ENCODE data around the gene TRMT1L.
A peak's percentile ranks its signal among the peaks of the same experiment; 100 is the strongest.

TRMT1L gene

GRCh38 chr1:185144233-185144632 is 12.5 kb downstream of the TRMT1L start:
- Histone ChIP-seq H2BK120ac (ENCODE audit: low read depth, low read length) (no peak overlapping the region), H2AK5ac (ENCODE audit: low read length, severe bottlenecking) (no peak overlapping the region), H3K4me2 (ENCODE audit: low read length, poor library complexity, severe bottlenecking) (no peak overlapping the region), H3K4me3 (ENCODE audit: insufficient read depth in 1 of 2, low read depth in 1 of 2, low read length in 2 of 2) (no peak overlapping the region), H3K9me3 (ENCODE audit: control insufficient read depth, low read length) (no peaks in the 10 kb centered on the region), H3K36me3 (ENCODE audit: control insufficient read depth in 1 of 2, insufficient read depth in 2 of 2, low read depth in 1 of 2, low read length in 2 of 2) (peaks cover 2 to 84% of the 10 kb centered on the region in 2 experiments), H4K91ac (ENCODE audit: low read length) (no peak overlapping the region), H3K14ac (ENCODE audit: low read length in 2 of 2) (no peak overlapping the region), H2BK5ac (ENCODE audit: low read depth, low read length, poor library complexity, severe bottlenecking) (no peak overlapping the region), H3K9ac (ENCODE audit: low read length) (no peak overlapping the region), H3K79me1 (replicated peaks; ENCODE audit: low read length, poor library complexity, severe bottlenecking) (no peaks in the 10 kb centered on the region), H2BK15ac (ENCODE audit: low read depth, poor library complexity, severe bottlenecking) (no peak overlapping the region), H3K23ac (ENCODE audit: low read length in 2 of 2) (no peak overlapping the region), H3K27me3 (ENCODE audit: control insufficient read depth in 1 of 2, insufficient read depth in 1 of 2, low read length in 2 of 2) (no peaks in the 10 kb centered on the region), H4K8ac (ENCODE audit: low read length) (no peak overlapping the region), H3K4ac (ENCODE audit: low read depth in 1 of 2, low read length in 2 of 2) (no peak overlapping the region), H2AFZ (ENCODE audit: low read depth, low read length) (no peak overlapping the region), H3K4me1 (ENCODE audit: control insufficient read depth, insufficient read depth, low read depth, low read length) (no peaks in the 10 kb centered on the region), H2BK12ac (ENCODE audit: low read length in 2 of 2) (no peak overlapping the region), H3K27ac (ENCODE audit: low read length, poor library complexity, severe bottlenecking) (no peak overlapping the region), H3K18ac (ENCODE audit: low read depth in 1 of 2, low read length in 2 of 2) (no peak overlapping the region)
- DNase-seq: no peak

DNA sequence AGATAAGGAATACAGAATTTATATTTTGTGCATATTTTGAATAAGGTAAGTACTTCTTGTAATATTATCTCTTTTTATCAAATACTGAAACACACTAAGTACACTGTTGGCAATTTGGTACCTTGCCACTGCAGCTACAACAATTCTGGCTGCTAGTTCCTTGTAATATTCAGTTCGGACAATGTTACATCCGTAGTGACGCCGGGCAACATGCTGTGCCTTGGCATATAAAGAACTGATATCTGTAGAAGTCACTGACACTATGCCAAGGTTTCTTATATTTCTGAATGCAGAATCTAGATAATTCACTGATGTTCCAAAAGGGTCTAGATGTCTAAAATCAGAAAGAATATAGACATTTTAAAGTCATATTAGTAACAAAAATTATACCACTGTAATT is 17.5 kb downstream of the TRMT1L start:
- no peak for DNase-seq
- H3K4me2 ChIP-seq (ENCODE audit: low read length, poor library complexity, severe bottlenecking): no peak overlapping the region
- H3K36me3 ChIP-seq (ENCODE audit: control insufficient read depth in 1 of 2, insufficient read depth in 2 of 2, low read depth in 1 of 2, low read length in 2 of 2): peaks cover 10 to 83% of the 10 kb centered on the region in 2 experiments

DNA sequence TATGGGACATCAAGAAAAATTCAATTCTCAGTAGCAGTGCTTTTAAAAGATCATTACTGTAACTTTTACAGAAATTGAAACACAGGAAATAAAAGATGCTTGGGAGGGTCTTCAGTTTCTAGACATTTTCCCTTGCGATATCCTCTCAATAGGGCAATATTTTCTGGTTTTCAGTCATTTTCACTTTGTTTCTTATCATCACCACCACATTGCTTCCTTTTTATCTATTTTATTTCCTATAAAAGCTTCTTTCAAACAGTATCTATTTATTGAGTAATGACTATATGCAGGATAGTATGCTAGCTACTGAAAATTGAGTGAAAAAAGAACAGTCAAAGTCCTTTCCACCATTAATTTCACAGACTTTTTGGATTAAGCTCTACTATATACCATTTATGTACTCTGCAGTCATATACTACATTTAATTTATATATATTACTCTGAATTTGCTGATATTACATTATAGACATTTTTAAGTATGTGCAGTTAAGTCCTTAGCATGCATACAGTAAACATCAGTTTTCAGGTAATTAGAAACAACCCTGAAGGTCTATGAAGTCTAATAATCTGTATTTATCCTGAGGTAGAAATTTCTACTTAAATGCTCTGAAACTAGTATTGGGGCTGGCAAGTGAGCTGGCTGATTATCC is 18.7 kb downstream of the TRMT1L start:
- no peak for DNase-seq
- Histone ChIP-seq H3K14ac (ENCODE audit: low read length in 2 of 2) (no peak overlapping the region), H3K27me3 (ENCODE audit: control insufficient read depth in 1 of 2, insufficient read depth in 1 of 2, low read length in 2 of 2) (no peaks in the 10 kb centered on the region), H3K4me1 (ENCODE audit: control insufficient read depth, insufficient read depth, low read depth, low read length) (no peaks in the 10 kb centered on the region), H4K8ac (ENCODE audit: low read length) (no peak overlapping the region), H3K18ac (ENCODE audit: low read depth in 1 of 2, low read length in 2 of 2) (no peak overlapping the region), H3K9ac (ENCODE audit: low read length) (no peak overlapping the region), H2BK15ac (ENCODE audit: low read depth, poor library complexity, severe bottlenecking) (no peak overlapping the region), H2AFZ (ENCODE audit: low read depth, low read length) (no peak overlapping the region), H3K23ac (ENCODE audit: low read length in 2 of 2) (no peak overlapping the region), H3K27ac (ENCODE audit: low read length, poor library complexity, severe bottlenecking) (no peak overlapping the region), H3K4ac (ENCODE audit: low read depth in 1 of 2, low read length in 2 of 2) (no peak overlapping the region), H2BK5ac (ENCODE audit: low read depth, low read length, poor library complexity, severe bottlenecking) (no peak overlapping the region), H3K4me2 (ENCODE audit: low read length, poor library complexity, severe bottlenecking) (no peak overlapping the region), H2AK5ac (ENCODE audit: low read length, severe bottlenecking) (no peak overlapping the region), H3K36me3 (ENCODE audit: control insufficient read depth in 1 of 2, insufficient read depth in 2 of 2, low read depth in 1 of 2, low read length in 2 of 2) (peaks cover 15 to 87% of the 10 kb centered on the region in 2 experiments), H3K79me1 (replicated peaks; ENCODE audit: low read length, poor library complexity, severe bottlenecking) (no peaks in the 10 kb centered on the region), H4K91ac (ENCODE audit: low read length) (no peak overlapping the region), H2BK12ac (ENCODE audit: low read length in 2 of 2) (no peak overlapping the region), H2BK120ac (ENCODE audit: low read depth, low read length) (no peak overlapping the region), H3K9me3 (ENCODE audit: control insufficient read depth, low read length) (peaks cover 22% of the 10 kb centered on the region), H3K4me3 (ENCODE audit: insufficient read depth in 1 of 2, low read depth in 1 of 2, low read length in 2 of 2) (no peak overlapping the region)
- WGBS: 100% methylated on average over 1 of the region's 1 CpG

More for the DNA sequence above, 17.5 kb downstream of the TRMT1L start:
- no peak overlapping the region for H2AFZ ChIP-seq (ENCODE audit: low read depth, low read length)
- no peak overlapping the region for H2BK120ac ChIP-seq (ENCODE audit: low read depth, low read length)
- WGBS: 100% methylated on average over 4 of the region's 4 CpGs
- H2BK5ac ChIP-seq (ENCODE audit: low read depth, low read length, poor library complexity, severe bottlenecking): no peak overlapping the region
- H3K14ac ChIP-seq (ENCODE audit: low read length in 2 of 2): no peak overlapping the region
- H4K91ac ChIP-seq (ENCODE audit: low read length): no peak overlapping the region
- H2BK12ac ChIP-seq (ENCODE audit: low read length in 2 of 2): no peak overlapping the region
- H2AK5ac ChIP-seq (ENCODE audit: low read length, severe bottlenecking): no peak overlapping the region
- H3K27me3 ChIP-seq (ENCODE audit: control insufficient read depth in 1 of 2, insufficient read depth in 1 of 2, low read length in 2 of 2): no peaks in the 10 kb centered on the region
- no peaks in the 10 kb centered on the region for H3K79me1 ChIP-seq (replicated peaks; ENCODE audit: low read length, poor library complexity, severe bottlenecking)
- H3K4me3 ChIP-seq (ENCODE audit: insufficient read depth in 1 of 2, low read depth in 1 of 2, low read length in 2 of 2): no peak overlapping the region
- H3K18ac ChIP-seq (ENCODE audit: low read depth in 1 of 2, low read length in 2 of 2): no peak overlapping the region
- no peak overlapping the region for H3K23ac ChIP-seq (ENCODE audit: low read length in 2 of 2)
- H2BK15ac ChIP-seq (ENCODE audit: low read depth, poor library complexity, severe bottlenecking): no peak overlapping the region
- no peak overlapping the region for H3K9ac ChIP-seq (ENCODE audit: low read length)
- no peak overlapping the region for H3K27ac ChIP-seq (ENCODE audit: low read length, poor library complexity, severe bottlenecking)
- H4K8ac ChIP-seq (ENCODE audit: low read length): no peak overlapping the region
- H3K9me3 ChIP-seq (ENCODE audit: control insufficient read depth, low read length): peaks cover 9% of the 10 kb centered on the region
- H3K4me1 ChIP-seq (ENCODE audit: control insufficient read depth, insufficient read depth, low read depth, low read length): no peaks in the 10 kb centered on the region
- H3K4ac ChIP-seq (ENCODE audit: low read depth in 1 of 2, low read length in 2 of 2): no peak overlapping the region

DNA sequence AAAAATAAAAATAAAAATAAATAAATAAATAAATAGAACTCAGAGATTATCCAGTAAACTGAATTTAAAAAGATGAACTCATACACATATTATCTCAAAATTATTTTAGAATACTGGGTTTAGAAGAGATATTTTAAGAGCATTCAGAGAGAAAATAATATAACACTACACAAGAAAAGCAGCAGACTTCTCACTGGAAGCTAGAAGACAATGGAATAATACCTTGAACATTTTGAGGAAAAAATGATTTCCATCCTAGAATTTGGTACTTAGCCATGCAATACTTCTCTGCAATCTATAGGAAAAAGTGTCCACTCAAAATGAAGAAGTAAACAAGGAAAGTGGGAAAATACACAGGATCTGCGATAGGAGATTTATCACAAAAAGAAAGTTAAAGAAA is 24.2 kb downstream of the TRMT1L start:
- Histone ChIP-seq H3K79me1 (replicated peaks; ENCODE audit: low read length, poor library complexity, severe bottlenecking) (no peaks in the 10 kb centered on the region), H2BK15ac (ENCODE audit: low read depth, poor library complexity, severe bottlenecking) (no peak overlapping the region), H4K8ac (ENCODE audit: low read length) (no peak overlapping the region), H3K4me2 (ENCODE audit: low read length, poor library complexity, severe bottlenecking) (no peak overlapping the region), H3K27ac (ENCODE audit: low read length, poor library complexity, severe bottlenecking) (no peak overlapping the region), H2AK5ac (ENCODE audit: low read length, severe bottlenecking) (no peak overlapping the region), H2BK12ac (ENCODE audit: low read length in 2 of 2) (no peak overlapping the region), H3K9ac (ENCODE audit: low read length) (no peak overlapping the region), H3K36me3 (ENCODE audit: control insufficient read depth in 1 of 2, insufficient read depth in 2 of 2, low read depth in 1 of 2, low read length in 2 of 2) (peaks cover 24 to 87% of the 10 kb centered on the region in 2 experiments), H2BK5ac (ENCODE audit: low read depth, low read length, poor library complexity, severe bottlenecking) (no peak overlapping the region), H3K4me1 (ENCODE audit: control insufficient read depth, insufficient read depth, low read depth, low read length) (no peaks in the 10 kb centered on the region), H3K23ac (ENCODE audit: low read length in 2 of 2) (no peak overlapping the region), H3K4ac (ENCODE audit: low read depth in 1 of 2, low read length in 2 of 2) (no peak overlapping the region), H3K27me3 (ENCODE audit: control insufficient read depth in 1 of 2, insufficient read depth in 1 of 2, low read length in 2 of 2) (no peaks in the 10 kb centered on the region), H4K91ac (ENCODE audit: low read length) (no peak overlapping the region), H2AFZ (ENCODE audit: low read depth, low read length) (no peak overlapping the region), H3K18ac (ENCODE audit: low read depth in 1 of 2, low read length in 2 of 2) (no peak overlapping the region), H2BK120ac (ENCODE audit: low read depth, low read length) (no peak overlapping the region), H3K9me3 (ENCODE audit: control insufficient read depth, low read length) (peaks cover 40% of the 10 kb centered on the region), H3K4me3 (ENCODE audit: insufficient read depth in 1 of 2, low read depth in 1 of 2, low read length in 2 of 2) (no peak overlapping the region), H3K14ac (ENCODE audit: low read length in 2 of 2) (no peak overlapping the region)
- peak; percentile 6 for DNase-seq
- no CpG with 5 or more reads among the region's 1 CpG for WGBS

All from mesenchymal stem cell (in vitro differentiated cells and primary cell).